Muscle of leg (tissue), 11 donors: ENCODE data around the gene NTSR1. TPM values are rescaled to one million over a fixed set of nuclear protein-coding genes. Genes with fewer than 3 reads are reported as not detected.
A peak's percentile ranks its signal among the peaks of the same experiment; 100 is the strongest.

Experiments
- DNase-seq: peaks from one replicate; pipeline ENCODE4 v3.0.0; 2013
- H3K27ac ChIP-seq: one replicate; pipeline ENCODE4 v1.5.1; 2013; ENCODE audit warnings: mild to moderate bottlenecking, low read length, control low read depth
- H3K27me3 ChIP-seq: one replicate; pipeline ENCODE4 v1.6.1; 2013; ENCODE audit warnings: low read length; ENCODE audit not compliant: control insufficient read depth, insufficient read depth
- H3K36me3 ChIP-seq: one replicate; pipeline ENCODE4 v1.6.1; 2013; ENCODE audit warnings: low read length; ENCODE audit not compliant: control insufficient read depth, insufficient read depth
- H3K4me1 ChIP-seq: one replicate; pipeline ENCODE4 v1.6.1; 2013; ENCODE audit warnings: low read length; ENCODE audit not compliant: control insufficient read depth, insufficient read depth
- H3K4me3 ChIP-seq: one replicate; pipeline ENCODE4 v1.5.1; 2013; ENCODE audit warnings: low read length, control low read depth
- H3K9me3 ChIP-seq: replicated peaks from 2 replicates; pipeline ENCODE4 v1.6.1; 2013; ENCODE audit warnings: low read depth, low read length; ENCODE audit not compliant: control insufficient read depth
- WGBS: methylation state at CpG from one replicate; pipeline ENCODE4 v1.1.5; 2013; ENCODE audit warnings: missing lambda C conversion rate; ENCODE audit not compliant: insufficient coverage; 5-methylcytosine and 5-hydroxymethylcytosine counted together
- polyA plus RNA-seq, 8 donors: library from polyadenylated mRNA; unstranded; fragments of 120-200 nt; gene quantifications; one replicate each; pipeline versions ENCODE4 v1.2.1 to v1.2.3, GENCODE V29; 2013; ENCODE audit warnings: inconsistent platforms in 1 of 8, low replicate concordance in 1 of 8; ENCODE audit not compliant: insufficient read length in 8 of 8, insufficient read depth in 1 of 8
- total RNA-seq: library from RNA; stranded (reverse); fragments of 120-200 nt; gene quantifications from one replicate; pipeline ENCODE4 v1.2.4, GENCODE V29; 2013

The NTSR1 gene
- total and polyA plus RNA-seq, 9 donors: 0.04 to 0.27 (median 0.18) TPM

DNA sequence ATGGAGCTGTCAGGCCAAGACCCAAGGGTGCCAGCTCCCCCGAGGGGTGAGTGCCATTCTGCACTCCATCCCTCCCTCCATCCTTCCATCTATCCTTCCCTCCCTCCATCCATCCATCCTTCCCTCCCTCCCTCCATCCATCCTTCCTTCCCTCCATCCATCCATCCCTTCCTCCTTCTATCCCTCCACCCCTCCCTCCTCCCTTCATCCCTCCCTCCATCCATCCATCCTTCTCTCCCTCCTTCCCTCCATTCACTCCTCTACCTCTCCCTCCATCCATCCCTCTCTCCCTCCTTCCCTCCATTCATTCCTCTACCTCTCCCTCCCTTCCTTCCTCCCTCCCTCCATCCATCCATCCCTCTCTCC lies 46.3 kb downstream of the NTSR1 start:
- Histone ChIP-seq H3K9me3 (peaks cover 3% of the 10 kb centered on the region), H3K27me3 (peaks cover 11% of the 10 kb centered on the region), H3K4me1 (peaks cover 19% of the 10 kb centered on the region), H3K4me3 (no peak overlapping the region), H3K27ac (no peak overlapping the region), H3K36me3 (no peaks in the 10 kb centered on the region)
- DNase-seq: no peak
- WGBS: 91% methylated on average over 1 of the region's 1 CpG

DNA sequence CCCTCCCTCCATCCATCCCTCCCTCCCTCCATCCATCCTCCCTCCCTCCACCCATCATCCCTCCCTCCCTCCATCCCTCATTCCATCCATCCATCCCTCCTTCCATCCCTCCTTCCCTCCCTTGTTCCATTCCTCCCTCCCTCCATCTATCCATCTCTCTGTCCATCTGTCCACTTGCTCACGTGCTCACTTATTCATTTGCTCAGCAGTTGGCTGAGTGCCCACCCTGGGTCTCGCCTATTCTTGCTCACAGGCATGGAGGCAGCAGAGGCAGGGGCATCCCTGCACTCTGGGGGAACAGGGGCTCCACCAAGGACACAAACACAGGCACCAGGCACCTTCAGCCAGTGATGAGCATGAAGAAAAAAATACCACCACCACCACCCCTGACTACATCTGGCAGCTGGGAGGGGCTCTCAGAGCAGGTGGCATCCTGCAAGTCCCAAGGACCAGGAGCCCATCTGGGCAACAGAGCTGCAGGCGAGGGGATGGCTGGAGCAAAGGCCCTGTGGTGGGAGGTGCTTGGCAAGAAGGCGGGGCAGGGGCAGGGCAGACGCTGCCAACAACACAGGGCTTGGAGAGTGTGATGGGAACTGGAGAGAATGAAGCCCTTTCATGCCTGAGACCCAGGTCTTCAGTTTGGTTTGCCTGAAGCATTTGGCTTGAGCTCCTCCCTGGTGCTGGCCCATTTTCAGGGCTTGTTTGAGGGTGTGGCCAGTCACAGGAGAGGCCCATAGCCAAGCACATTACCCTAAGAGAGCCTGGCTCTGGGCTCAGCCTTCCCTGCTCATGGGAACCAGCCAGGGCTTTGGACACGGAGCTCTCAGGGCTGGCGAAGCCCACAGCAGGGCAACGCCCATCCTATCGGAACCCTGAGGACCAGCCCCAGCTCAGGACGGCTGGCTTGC lies 47.4 kb downstream of the NTSR1 start:
- WGBS: 55% methylated on average over 9 of the region's 10 CpGs
- Histone ChIP-seq H3K36me3 (no peaks in the 10 kb centered on the region), H3K27ac (no peak overlapping the region), H3K4me3 (no peak overlapping the region), H3K9me3 (peaks cover 3% of the 10 kb centered on the region), H3K27me3 (peaks cover 11% of the 10 kb centered on the region), H3K4me1 (peaks cover 30% of the 10 kb centered on the region)
- peak; percentile 60 for DNase-seq

DNA sequence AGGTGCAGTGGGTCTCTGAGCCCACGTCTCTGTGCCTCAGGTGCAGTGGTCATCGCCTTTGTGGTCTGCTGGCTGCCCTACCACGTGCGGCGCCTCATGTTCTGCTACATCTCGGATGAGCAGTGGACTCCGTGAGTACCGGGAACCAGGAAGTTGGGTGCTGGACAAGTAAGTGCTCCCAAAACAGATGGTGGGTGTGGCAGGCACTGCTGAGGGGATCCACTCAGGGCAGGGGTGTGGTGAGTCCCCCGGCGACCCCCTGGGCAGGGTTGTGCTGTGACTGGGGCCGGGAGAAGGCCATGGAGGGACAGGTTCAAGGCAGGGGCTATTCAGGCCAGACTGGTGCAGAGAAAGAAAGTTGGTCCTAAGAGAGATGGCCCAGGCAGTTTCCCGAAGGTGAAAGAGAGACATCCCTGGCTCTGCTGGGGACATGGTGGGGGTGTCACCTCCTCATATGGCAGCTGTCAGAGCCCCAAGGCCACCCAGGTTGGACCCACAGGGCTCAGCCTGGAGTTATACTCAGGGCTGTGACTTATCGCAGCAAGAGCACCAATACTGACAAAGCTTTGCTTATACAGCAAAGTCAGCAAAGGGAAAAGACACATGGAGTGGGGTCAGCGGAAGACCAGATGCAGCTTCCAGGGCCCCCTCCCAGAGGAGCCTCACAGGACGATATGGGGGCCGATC lies 49.7 kb downstream of the NTSR1 start:
- Histone ChIP-seq H3K9me3 (peaks cover 3% of the 10 kb centered on the region), H3K27me3 (peaks cover 3% of the 10 kb centered on the region), H3K36me3 (no peaks in the 10 kb centered on the region), H3K4me3 (no peak overlapping the region), H3K4me1 (peaks cover 29% of the 10 kb centered on the region), H3K27ac (no peak overlapping the region)
- WGBS: 73% methylated on average over 16 of the region's 16 CpGs
- DNase-seq: no peak

DNA sequence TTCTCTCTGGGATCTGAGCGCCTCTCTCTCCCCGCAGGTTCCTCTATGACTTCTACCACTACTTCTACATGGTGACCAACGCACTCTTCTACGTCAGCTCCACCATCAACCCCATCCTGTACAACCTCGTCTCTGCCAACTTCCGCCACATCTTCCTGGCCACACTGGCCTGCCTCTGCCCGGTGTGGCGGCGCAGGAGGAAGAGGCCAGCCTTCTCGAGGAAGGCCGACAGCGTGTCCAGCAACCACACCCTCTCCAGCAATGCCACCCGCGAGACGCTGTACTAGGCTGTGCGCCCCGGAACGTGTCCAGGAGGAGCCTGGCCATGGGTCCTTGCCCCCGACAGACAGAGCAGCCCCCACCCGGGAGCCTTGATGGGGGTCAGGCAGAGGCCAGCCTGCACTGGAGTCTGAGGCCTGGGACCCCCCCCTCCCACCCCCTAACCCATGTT lies 51.4 kb downstream of the NTSR1 start:
- WGBS: 59% methylated on average over 15 of the region's 20 CpGs
- Histone ChIP-seq H3K27ac (no peak overlapping the region), H3K36me3 (no peaks in the 10 kb centered on the region), H3K27me3 (no peaks in the 10 kb centered on the region), H3K9me3 (peaks cover 3% of the 10 kb centered on the region), H3K4me3 (no peak overlapping the region), H3K4me1 (peaks cover 32% of the 10 kb centered on the region)
- DNase-seq: no peak

DNA sequence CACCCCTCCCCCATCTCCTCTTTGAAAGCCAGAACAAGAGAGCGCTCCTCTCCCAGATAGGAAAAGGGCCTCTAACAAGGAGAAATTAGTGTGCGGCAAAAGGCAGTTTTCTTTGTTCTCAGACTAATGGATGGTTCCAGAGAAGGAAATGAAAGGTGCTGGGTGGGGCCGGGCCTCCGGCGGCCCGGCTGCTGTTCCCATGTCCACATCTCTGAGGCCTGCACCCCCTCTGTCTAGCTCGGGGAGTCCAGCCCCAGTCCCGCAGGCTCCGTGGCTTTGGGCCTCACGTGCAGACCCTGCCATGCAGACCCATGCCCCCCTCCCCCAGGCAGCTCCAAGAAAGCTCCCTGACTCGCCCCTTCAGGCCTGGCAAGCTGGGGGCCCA lies 51.8 kb downstream of the NTSR1 start:
- H3K4me1 ChIP-seq: peaks cover 32% of the 10 kb centered on the region
- H3K4me3 ChIP-seq: no peak overlapping the region
- no peaks in the 10 kb centered on the region for H3K36me3 ChIP-seq
- peak overlapping the region; percentile 35 for H3K27ac ChIP-seq
- WGBS: 17% methylated on average over 9 of the region's 11 CpGs
- H3K27me3 ChIP-seq: no peaks in the 10 kb centered on the region
- peaks cover 3% of the 10 kb centered on the region for H3K9me3 ChIP-seq
- DNase-seq: peak; percentile 54

DNA sequence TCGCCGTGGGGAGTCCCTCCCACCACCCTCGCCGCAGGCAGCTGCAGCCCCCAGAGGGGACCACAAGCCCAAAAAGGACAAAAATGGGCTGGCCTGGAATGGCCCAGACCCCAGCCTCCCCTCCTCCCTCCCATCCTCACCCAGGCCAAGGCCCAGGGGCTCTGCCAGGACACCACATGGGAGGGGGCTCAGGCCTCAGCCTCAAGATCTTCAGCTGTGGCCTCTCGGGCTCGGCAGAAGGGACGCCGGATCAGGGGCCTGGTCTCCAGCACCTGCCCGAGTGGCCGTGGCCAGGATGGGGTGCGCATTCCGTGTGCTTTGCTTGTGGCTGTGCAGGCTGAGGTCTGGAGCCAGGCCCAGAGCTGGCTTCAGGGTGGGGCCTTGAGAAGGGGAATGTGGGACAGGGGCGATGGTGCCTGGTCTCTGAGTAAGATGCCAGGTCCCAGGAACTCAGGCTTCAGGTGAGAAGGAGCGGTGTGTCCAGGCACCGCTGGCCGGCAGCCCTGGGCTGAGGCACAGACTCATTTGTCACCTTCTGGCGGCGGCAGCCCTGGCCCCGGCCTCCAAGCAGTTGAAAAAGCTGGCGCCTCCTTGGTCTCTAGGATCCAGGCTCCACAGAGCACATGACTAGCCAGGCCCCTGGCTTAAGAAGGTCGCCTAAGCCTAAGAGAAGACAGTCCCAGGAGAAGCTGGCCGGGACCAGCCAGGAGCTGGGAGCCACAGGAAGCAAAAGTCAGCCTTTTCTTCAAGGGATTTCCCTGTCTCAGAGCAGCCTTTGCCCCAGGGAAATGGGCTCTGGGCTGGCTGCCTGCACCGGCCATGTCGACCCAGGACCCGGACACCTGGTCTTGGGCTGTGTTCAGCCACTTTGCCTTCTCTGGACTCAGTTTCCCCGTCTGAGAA lies 52.5 kb downstream of the NTSR1 start:
- no peak overlapping the region for H3K4me3 ChIP-seq
- H3K9me3 ChIP-seq: peaks cover 3% of the 10 kb centered on the region
- peaks cover 3% of the 10 kb centered on the region for H3K27me3 ChIP-seq
- peaks cover 32% of the 10 kb centered on the region for H3K4me1 ChIP-seq
- peak overlapping the region; percentile 35 for H3K27ac ChIP-seq
- H3K36me3 ChIP-seq: no peaks in the 10 kb centered on the region
- peak; percentile 48 for DNase-seq
- 34% methylated on average over 26 of the region's 26 CpGs for WGBS

DNA sequence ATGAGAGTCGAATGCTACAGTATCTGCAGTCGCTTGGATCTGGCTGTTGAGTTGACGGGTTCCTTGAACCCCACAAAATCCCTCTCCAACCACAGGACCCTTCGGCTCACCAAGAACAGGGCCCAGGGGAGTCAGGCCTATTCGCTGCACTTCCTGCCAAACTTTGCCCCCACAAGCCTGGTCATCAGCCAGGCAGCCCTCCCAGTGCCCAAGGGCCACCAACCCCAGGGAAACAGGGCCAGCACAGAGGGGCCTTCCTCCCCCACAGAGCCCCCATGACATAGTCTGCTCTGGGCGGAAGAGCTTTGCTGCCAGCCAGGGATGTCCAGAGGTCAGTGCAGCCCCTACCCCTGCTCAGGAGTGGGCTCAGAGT lies 53.1 kb downstream of the NTSR1 start:
- no peak for DNase-seq
- Histone ChIP-seq H3K27ac (no peak overlapping the region), H3K9me3 (peaks cover 3% of the 10 kb centered on the region), H3K36me3 (no peaks in the 10 kb centered on the region), H3K4me3 (no peak overlapping the region), H3K27me3 (peaks cover 3% of the 10 kb centered on the region), H3K4me1 (peaks cover 34% of the 10 kb centered on the region)
- WGBS: 83% methylated on average over 6 of the region's 6 CpGs

DNA sequence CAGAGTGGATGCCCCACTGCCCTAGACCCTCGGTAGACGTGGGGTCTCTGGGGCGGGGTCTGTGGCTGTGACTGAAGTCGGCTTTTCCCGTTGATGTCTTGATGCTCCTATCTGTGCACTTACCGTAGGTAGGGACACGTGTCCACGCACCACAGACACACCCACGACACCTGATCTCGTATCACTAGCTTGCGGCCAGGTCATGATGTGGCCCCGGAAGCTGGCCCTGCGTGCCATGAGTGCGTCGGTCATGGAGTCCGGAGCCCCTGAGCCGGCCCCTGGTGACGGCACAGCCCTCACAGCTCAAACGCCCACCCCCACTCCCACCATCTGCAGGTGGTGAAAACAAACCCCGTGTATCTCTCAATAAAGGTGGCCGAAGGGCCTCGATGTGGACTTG lies 53.7 kb downstream of the NTSR1 start:
- Histone ChIP-seq H3K27me3 (peaks cover 3% of the 10 kb centered on the region), H3K36me3 (no peaks in the 10 kb centered on the region), H3K9me3 (peaks cover 3% of the 10 kb centered on the region), H3K4me1 (peaks cover 35% of the 10 kb centered on the region), H3K4me3 (no peak overlapping the region), H3K27ac (no peak overlapping the region)
- WGBS: 89% methylated on average over 19 of the region's 22 CpGs
- DNase-seq: no peak

DNA sequence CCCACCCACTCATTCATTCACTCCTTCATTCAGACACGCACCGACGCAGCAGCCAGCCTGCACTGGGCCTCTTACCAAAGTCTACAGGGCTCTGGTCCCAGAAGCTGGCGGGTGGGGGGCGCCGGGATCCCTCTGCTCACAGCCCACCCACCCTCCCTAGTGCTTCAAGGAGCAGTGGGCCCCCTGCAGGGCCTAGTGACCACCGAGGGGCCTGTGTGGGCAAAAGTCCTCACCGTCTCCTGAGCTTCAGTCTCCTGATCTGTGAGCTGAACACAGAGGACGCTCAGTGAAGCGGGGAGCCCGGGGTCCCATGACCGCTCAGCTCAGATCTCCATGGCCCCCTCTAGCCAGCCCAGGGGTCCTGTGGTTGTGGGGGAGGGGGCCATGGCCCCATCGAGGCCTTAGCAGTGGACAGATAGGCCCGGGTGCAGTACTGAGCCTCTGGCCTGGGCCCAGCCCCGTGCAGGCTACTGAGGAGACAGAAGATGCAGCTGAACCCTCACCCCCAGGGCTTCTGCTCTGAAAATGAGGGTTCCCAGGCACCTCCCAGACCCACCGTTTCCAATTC lies 54.2 kb downstream of the NTSR1 start:
- H3K27ac ChIP-seq: no peak overlapping the region
- no peak overlapping the region for H3K4me3 ChIP-seq
- no peak for DNase-seq
- H3K4me1 ChIP-seq: peaks cover 38% of the 10 kb centered on the region
- H3K36me3 ChIP-seq: no peaks in the 10 kb centered on the region
- H3K9me3 ChIP-seq: no peaks in the 10 kb centered on the region
- WGBS: 77% methylated on average over 7 of the region's 16 CpGs
- peaks cover 3% of the 10 kb centered on the region for H3K27me3 ChIP-seq
